WTC11 (cell line): ENCODE results near the gene PLCB2.

Experiments used
- ELF4 ChIP-seq: sonication (generic); formaldehyde crosslinking; IDR thresholded peaks from 2 replicates; pipeline ENCODE4 v1.8.1; 2022; ENCODE audit warnings: low read depth, mild to moderate bottlenecking, moderate library complexity, missing genetic modification reagents
- JUN ChIP-seq: sonication (generic); formaldehyde crosslinking; IDR thresholded peaks from 2 replicates; pipeline ENCODE4 v1.8.0; 2023; ENCODE audit warnings: mild to moderate bottlenecking, missing genetic modification reagents
- OVOL2 ChIP-seq: fragments of 250-450 bp; sonication (Bioruptor Pico); IDR thresholded peaks from 2 replicates; pipeline ENCODE4 v1.9.0; 2021; ENCODE audit warnings: mild to moderate bottlenecking, borderline replicate concordance
- SMAD4 ChIP-seq: sonication (generic); formaldehyde crosslinking; IDR thresholded peaks from 2 replicates; pipeline ENCODE4 v1.8.0; 2022; ENCODE audit warnings: mild to moderate bottlenecking, missing genetic modification reagents
- TF ChIP-seq, protein P1 (sequence below): fragments of 200-600 bp; IDR thresholded peaks from 2 replicates; pipeline ENCODE4 v1.8.0; 2022; ENCODE audit warnings: antibody characterized with exemption
- TF ChIP-seq, protein P2 (sequence below): sonication (generic); formaldehyde crosslinking; IDR thresholded peaks from 2 replicates; pipeline ENCODE4 v1.8.1; 2022; ENCODE audit warnings: mild to moderate bottlenecking, missing genetic modification reagents, moderate library complexity, borderline replicate concordance
- TF ChIP-seq, protein P3 (sequence below): sonication (generic); formaldehyde crosslinking; IDR thresholded peaks from 2 replicates; pipeline ENCODE4 v1.8.0; 2022; ENCODE audit warnings: mild to moderate bottlenecking, missing genetic modification reagents
- TF ChIP-seq, protein P4 (sequence below): sonication (generic); formaldehyde crosslinking; IDR thresholded peaks from 2 replicates; pipeline ENCODE4 v1.8.1; 2022; ENCODE audit warnings: missing genetic modification reagents, borderline replicate concordance
- TF ChIP-seq, protein P5 (sequence below): sonication (generic); formaldehyde crosslinking; IDR thresholded peaks from 2 replicates; pipeline ENCODE4 v1.8.0; 2023; ENCODE audit warnings: missing genetic modification reagents
- TF ChIP-seq, protein P6 (sequence below): sonication (generic); formaldehyde crosslinking; IDR thresholded peaks from 2 replicates; pipeline ENCODE4 v1.8.1; 2023; ENCODE audit warnings: mild to moderate bottlenecking, missing genetic modification reagents, moderate library complexity
- TF ChIP-seq, protein P7 (sequence below): sonication (generic); formaldehyde crosslinking; IDR thresholded peaks from 2 replicates; pipeline ENCODE4 v1.8.1; 2023; ENCODE audit warnings: mild to moderate bottlenecking, missing genetic modification reagents

DNA sequence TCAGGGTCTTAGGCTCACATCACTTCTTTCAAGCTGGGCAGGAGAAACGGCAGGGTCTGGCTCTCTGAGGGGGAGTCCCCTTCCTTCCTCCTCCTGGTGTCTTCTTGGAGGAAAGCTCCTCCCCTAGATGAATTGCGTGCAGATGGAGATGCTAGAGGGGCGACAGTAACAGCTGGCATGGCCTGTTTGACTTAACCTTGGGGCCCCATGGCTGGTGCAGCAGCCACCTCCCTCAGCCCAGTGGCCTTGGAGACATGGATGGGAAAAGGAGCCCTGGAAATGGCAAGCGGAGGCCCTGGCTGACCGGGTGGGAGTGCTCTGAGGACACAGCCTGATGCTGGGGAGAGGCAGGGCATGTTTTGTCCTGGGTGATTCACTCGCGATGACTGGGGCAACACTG lies 48.7 kb downstream of the PLCB2 start:
- TF ChIP-seq, protein P1, sequence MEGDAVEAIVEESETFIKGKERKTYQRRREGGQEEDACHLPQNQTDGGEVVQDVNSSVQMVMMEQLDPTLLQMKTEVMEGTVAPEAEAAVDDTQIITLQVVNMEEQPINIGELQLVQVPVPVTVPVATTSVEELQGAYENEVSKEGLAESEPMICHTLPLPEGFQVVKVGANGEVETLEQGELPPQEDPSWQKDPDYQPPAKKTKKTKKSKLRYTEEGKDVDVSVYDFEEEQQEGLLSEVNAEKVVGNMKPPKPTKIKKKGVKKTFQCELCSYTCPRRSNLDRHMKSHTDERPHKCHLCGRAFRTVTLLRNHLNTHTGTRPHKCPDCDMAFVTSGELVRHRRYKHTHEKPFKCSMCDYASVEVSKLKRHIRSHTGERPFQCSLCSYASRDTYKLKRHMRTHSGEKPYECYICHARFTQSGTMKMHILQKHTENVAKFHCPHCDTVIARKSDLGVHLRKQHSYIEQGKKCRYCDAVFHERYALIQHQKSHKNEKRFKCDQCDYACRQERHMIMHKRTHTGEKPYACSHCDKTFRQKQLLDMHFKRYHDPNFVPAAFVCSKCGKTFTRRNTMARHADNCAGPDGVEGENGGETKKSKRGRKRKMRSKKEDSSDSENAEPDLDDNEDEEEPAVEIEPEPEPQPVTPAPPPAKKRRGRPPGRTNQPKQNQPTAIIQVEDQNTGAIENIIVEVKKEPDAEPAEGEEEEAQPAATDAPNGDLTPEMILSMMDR, result no peak
- TF ChIP-seq, protein P2, sequence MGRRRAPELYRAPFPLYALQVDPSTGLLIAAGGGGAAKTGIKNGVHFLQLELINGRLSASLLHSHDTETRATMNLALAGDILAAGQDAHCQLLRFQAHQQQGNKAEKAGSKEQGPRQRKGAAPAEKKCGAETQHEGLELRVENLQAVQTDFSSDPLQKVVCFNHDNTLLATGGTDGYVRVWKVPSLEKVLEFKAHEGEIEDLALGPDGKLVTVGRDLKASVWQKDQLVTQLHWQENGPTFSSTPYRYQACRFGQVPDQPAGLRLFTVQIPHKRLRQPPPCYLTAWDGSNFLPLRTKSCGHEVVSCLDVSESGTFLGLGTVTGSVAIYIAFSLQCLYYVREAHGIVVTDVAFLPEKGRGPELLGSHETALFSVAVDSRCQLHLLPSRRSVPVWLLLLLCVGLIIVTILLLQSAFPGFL, result no peak
- TF ChIP-seq, protein P3, sequence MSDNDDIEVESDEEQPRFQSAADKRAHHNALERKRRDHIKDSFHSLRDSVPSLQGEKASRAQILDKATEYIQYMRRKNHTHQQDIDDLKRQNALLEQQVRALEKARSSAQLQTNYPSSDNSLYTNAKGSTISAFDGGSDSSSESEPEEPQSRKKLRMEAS (CRISPR knock-in tag), result no peak
- TF ChIP-seq, protein P4, sequence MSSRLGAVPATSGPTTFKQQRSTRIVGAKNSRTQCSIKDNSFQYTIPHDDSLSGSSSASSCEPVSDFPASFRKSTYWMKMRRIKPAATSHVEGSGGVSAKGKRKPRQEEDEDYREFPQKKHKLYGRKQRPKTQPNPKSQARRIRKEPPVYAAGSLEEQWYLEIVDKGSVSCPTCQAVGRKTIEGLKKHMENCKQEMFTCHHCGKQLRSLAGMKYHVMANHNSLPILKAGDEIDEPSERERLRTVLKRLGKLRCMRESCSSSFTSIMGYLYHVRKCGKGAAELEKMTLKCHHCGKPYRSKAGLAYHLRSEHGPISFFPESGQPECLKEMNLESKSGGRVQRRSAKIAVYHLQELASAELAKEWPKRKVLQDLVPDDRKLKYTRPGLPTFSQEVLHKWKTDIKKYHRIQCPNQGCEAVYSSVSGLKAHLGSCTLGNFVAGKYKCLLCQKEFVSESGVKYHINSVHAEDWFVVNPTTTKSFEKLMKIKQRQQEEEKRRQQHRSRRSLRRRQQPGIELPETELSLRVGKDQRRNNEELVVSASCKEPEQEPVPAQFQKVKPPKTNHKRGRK (CRISPR knock-in tag), result no peak
- TF ChIP-seq JUN (CRISPR knock-in tag), result no peak
- TF ChIP-seq, protein P5, sequence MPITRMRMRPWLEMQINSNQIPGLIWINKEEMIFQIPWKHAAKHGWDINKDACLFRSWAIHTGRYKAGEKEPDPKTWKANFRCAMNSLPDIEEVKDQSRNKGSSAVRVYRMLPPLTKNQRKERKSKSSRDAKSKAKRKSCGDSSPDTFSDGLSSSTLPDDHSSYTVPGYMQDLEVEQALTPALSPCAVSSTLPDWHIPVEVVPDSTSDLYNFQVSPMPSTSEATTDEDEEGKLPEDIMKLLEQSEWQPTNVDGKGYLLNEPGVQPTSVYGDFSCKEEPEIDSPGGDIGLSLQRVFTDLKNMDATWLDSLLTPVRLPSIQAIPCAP (CRISPR knock-in tag), result no peak
- no peak for TF ChIP-seq SMAD4 (CRISPR knock-in tag)
- TF ChIP-seq, protein P6, sequence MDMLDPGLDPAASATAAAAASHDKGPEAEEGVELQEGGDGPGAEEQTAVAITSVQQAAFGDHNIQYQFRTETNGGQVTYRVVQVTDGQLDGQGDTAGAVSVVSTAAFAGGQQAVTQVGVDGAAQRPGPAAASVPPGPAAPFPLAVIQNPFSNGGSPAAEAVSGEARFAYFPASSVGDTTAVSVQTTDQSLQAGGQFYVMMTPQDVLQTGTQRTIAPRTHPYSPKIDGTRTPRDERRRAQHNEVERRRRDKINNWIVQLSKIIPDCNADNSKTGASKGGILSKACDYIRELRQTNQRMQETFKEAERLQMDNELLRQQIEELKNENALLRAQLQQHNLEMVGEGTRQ, result no peak
- no peak for TF ChIP-seq OVOL2 (CRISPR knock-in tag)
- TF ChIP-seq, protein P7, sequence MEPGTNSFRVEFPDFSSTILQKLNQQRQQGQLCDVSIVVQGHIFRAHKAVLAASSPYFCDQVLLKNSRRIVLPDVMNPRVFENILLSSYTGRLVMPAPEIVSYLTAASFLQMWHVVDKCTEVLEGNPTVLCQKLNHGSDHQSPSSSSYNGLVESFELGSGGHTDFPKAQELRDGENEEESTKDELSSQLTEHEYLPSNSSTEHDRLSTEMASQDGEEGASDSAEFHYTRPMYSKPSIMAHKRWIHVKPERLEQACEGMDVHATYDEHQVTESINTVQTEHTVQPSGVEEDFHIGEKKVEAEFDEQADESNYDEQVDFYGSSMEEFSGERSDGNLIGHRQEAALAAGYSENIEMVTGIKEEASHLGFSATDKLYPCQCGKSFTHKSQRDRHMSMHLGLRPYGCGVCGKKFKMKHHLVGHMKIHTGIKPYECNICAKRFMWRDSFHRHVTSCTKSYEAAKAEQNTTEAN (CRISPR knock-in tag), result no peak
- no peak for TF ChIP-seq ELF4 (CRISPR knock-in tag)
